ENCODE results near the gene EML4.
"Not testable (repeated sequence)": the region's sequence is repeated elsewhere in the genome, so short reads cannot be mapped to it uniquely, and the experiment has no call there.

Gene EML4

GRCh38 chr2:42270757-42271156 is 101.6 kb downstream of the EML4 start:
- no peak for DNase-seq

- not testable (repeated sequence) for DNase-seq
Observed at GRCh38 chr2:42271246-42271645, 102.1 kb downstream of the EML4 start.

DNA sequence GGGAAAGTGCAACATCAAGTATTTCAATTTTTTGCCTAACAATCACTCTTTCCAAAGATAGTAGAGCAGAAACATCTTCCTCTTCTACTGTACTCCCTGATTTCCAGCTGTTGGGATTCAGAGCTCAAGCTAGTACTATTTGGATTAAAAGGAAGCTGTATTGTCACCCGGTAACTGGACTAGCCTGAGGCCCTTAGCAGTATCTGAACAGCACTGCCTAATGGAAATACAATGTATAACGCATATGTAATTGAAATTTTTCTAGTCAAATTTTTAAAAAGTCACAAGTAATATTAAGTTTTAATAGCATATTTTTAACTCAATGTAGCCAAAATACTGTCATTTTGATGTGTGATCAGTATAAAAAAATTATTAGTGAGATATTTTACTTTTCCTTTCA is 105.7 kb downstream of the EML4 start:
- no peak for DNase-seq

- DNase-seq, result no peak
Observed at GRCh38 chr2:42281416-42282081, 112.4 kb downstream of the EML4 start.

DNA sequence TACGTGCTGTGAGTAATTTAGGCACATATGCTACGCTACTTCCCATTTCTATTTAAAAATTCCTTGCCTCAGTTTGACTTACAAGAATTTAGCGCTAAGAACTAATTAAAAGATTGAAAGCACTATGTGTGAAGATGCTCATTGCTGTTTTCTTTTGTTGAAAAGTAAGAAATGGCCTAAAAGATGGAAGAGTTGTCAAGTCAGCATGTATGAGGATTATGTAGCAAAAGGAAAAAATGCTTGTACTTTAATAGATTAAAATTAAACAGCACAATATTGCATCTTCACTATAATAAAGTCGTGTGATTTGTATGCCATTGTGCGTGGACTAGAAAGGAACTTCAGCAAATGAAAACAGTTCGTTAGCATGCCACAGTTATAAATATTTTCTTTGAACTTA is 114.9 kb downstream of the EML4 start:
- DNase-seq, result no peak

DNA sequence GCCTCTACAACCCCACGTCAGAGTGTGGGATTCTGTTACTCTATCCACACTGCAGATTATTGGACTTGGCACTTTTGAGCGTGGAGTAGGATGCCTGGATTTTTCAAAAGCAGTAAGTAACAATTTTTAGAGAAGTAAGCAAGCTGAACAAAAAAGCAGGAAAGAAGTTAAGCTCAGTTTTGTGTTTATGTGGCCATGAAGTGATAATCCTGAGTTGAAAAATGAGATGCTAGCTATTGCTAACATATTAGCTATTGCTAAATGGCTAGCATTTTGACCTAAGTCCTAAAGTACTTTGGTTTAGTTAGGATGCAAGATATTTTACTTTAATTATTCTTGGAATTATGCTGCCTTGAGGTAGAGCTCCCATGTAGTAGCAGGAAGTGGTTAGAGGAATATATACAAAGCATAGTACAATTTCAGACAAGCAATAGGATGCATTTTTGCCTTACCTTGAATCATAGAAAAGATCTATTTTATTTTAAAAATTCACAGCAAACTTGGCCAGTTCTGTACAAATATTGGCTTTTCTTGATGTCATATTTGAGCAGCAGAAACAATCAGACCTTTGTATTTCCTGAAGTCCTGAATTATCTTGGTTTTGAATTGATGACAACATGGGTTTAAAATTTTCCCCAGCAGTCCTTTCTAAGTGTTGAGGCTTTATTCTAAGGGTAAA is 117.3 kb downstream of the EML4 start:
- DNase-seq, result no peak

GRCh38 chr2:42288811-42289210 is 119.7 kb downstream of the EML4 start:
- no peak for DNase-seq

GRCh38 chr2:42289222-42289621 is 120.1 kb downstream of the EML4 start:
- DNase-seq, result no peak

DNA sequence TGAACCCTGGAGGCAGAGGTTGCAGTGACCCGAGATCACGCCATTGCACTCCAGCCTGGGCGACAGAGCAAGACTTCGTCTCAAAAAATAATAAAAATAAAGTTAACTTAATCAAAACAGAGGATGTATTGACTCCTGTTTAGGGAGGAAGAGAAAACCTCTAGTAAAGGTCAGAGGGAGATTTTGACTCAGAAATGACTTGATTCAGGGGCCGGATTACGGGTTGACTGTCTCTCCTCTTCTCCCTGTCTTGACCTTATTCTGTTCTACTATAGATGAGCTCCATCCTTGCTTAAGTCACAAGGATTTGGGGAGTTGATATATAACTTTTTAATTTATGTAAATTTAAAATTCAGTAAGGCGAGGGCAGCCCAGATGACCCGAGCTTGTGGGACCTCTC is 120.9 kb downstream of the EML4 start:
- no peak for DNase-seq

DNA sequence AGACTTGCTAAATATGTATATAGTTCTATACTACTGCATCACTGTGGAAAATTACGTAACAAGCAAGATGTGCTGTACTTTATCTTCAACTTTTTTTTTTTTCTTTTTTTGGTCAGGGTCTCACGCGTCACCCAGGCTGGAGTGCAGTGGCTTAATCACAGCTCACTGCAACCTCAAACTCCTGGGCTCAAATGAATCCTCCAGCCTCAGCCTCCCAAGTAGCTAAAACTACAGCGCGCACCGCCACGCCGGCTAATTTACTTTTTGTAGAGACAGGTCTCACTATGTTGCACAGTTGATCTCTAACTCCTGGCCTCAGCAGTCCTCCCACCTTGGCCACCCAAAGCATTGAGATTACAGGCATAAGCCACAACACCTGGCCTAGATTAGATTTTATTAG is 123.9 kb downstream of the EML4 start:
- DNase-seq, result no peak

GRCh38 chr2:42296226-42296625 is 127.1 kb downstream of the EML4 start:
- DNase-seq, result no peak

- no peak for DNase-seq
Observed at GRCh38 chr2:42297322-42297936, 128.3 kb downstream of the EML4 start.

GRCh38 chr2:42298132-42298531 is 129.0 kb downstream of the EML4 start:
- no peak for DNase-seq

- no peak for DNase-seq
Observed at GRCh38 chr2:42298996-42299754, 130.0 kb downstream of the EML4 start.

DNA sequence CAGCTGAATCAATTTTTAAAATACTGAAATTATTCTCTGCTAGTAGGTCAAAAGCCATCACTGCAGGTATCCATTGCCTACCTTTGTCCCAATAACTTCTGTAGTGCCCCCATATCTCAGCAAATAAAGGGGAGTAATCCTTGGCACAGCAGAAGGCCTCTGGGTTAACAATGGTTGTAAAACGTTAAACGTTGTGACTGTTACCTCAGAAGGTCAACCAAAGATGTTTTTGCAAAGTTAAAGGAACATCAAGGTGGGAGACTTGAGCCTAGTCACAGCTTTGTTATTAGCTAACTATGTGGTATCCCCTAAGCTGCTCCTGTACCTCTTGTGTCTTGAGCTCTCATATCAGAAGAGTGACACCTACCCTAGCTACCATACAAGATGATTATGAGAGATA is 131.4 kb downstream of the EML4 start:
- DNase-seq, result no peak

GRCh38 chr2:42303252-42303651 is 134.1 kb downstream of the EML4 start:
- DNase-seq, result no peak

- DNase-seq, result no peak
Observed at GRCh38 chr2:42304059-42304713, 135.0 kb downstream of the EML4 start.

GRCh38 chr2:42307180-42307579 is 138.0 kb downstream of the EML4 start:
- DNase-seq, result no peak

DNA sequence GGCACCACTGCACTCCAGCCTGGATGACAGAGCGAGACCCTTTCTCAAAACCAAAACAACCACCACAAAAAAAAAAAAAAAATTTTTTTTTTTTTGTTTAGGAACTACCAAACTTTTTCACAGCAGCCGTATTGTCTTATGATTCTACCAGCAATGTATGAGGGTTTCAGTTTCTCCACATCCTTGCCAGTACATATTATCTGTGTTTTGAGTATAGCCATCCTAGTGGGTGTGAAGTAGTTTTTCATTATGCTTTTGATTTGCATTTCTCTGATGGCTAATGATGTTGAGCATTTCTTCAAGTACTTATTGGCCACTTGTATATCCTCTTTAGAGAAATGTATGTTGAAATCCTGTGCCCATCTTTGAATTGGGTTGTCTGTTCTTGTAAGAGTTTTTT is 140.2 kb downstream of the EML4 start:
- no peak for DNase-seq

GRCh38 chr2:42310007-42310515 is 140.9 kb downstream of the EML4 start:
- no peak for DNase-seq

DNA sequence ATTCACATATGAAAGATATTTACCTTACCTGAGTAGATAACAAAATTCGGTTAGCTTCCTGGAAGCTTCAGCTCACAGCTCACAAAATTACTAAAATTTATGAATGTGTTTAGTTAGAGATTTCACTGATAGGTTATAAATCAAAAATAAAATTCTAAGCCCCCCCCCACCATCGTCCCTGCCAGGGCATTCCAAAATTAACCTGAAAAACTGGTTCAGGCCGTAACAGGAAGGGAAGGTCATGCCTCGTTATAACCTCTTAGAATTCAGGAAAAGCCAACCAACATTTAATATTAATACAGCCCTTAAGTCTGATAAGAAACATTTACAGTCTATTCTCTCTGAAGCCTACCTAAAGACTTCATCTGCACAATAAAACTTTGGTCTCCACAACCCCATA is 143.0 kb downstream of the EML4 start:
- no peak for DNase-seq

- no peak for DNase-seq
Observed at GRCh38 chr2:42314892-42315468, 145.8 kb downstream of the EML4 start.
